GM18519 (cell line): Measurements from ENCODE around the gene PPP4R3A.
"Not testable (repeated sequence)": the region's sequence is repeated elsewhere in the genome, so short reads cannot be mapped to it uniquely, and the experiment has no call there.

ENCODE experiments used
- ATAC-seq: cut with Tn5 transposase; IDR thresholded peaks from one replicate; pipeline ENCODE4 v1.9.1; 2021; ENCODE audit warnings: mild to moderate bottlenecking, moderate library complexity; ENCODE audit not compliant: unreplicated experiment, low FRiP score

PPP4R3A gene

DNA sequence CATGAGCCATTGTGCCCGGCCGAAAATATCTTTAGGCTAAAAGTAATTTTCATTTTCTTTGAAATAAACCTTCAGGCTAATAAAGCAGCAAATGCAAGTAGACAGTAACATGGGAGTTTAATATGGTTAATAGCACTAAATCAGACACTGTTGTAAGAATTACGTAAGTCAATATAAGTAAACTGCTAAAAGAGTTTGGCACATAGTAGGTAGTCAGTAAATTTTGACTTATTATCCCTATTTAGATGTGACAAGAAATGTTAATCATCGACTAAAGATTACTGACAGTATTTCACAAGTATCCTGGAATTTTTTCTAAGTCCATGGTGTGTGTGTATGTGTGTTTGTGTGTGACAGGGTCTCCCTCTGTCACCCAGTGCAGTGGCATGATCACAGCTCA lies 3.9 kb downstream of the PPP4R3A start:
- no peak for ATAC-seq

DNA sequence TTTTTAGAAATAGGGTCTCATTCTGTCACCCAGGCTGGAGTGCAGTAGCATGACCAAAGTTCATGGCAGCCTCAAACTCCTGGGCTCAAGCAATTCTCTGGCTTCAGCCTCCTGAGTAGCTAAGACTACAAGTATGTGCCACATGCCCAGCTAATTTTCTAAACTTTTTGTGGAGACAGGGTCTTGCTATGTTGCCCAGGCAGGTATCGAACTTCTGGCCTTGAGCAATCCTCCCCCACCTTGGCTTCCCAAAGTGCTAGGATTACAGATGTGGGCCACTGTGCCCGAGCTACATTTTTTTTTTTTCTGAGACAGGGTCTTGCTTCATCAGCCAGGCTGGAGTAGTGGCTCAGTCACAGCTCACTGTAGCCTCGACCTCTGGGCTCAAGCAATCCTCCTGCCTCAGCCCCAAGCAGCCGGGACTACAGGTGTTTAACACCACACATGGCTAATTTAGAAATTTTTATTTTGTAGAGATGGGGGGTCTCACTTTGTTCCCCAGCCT lies 7.1 kb downstream of the PPP4R3A start:
- ATAC-seq, result no peak

DNA sequence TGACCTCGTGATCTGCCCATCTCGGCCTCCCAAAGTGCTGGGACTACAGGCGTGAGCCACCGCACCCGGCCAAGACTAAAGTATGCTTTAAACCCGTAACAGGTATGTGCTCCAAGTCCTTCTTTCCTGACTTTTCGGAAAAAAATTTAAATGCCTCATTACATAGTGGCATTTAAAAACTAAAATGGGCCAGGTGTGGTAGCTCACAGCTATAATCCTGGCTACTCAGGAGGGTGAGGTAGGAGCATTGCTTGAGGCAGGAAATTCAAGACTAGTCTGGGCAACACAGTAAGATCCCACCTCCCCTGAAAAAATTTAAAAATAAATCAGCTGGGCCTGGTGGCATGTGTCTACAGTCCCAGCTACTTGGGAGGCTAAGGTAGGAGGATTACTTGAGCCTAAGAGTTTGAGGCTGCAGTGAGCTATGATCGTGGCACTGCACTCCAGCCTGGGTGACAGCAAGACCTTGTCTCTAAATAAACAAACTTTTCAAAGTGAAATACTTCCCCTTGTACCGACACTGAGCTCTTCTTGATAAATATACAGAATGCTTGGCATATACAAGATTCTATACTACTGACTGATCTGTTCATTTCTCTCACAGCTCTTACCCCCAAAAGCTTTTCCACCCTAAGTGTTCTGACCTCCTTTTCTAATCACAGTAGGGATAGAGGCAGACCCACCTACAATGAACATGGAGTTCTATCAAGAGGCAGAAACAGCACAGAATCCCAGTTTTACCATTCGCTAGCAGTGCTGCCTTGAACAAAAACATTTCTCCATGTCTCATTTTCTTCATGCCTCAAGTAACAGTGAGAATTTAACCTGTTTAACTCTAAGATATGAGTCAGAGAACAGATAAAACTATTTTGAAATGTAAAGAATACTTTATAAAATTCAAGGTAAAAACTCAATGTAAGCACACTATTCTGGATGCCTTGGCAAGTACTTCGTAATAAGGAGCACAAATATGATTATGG lies 7.9 kb downstream of the PPP4R3A start:
- ATAC-seq, result no peak

DNA sequence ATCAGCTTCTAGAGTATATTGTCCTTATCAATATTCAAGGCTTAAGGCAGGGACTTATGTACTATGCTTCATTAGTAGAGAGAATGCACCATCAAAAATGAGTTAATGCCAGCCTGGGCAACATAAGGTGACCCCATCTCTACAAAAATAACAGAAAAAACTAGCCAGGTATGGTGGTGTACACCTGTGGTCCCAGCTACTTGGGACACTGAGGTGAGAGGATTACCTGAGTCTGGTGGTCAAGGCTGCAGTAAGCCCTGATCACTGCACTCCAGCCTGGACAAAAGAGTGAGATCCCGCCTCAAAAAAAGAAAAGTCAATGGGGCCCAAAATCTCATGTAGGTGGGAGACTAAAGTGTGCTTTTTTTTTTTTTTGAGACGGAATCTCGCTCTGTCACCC lies 8.8 kb downstream of the PPP4R3A start:
- no peak for ATAC-seq

DNA sequence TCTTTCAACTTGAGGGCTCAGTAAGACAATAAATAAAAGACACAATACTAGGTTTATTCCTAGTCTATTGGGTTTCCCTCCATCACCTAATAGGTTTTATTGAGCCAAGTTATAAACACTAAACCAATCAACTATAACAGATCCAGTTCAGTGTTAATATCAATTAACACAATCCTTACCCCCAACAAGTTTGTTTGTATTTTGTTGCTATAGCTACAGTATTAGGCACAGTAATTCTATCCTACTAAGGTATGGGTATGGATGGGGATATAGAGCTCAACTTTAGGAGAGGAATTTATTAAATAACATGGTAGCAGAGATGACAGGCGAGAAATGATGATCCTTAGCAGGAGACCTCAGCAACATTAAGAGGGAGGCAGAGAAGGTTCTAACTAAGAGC lies 13.3 kb downstream of the PPP4R3A start:
- no peak for ATAC-seq

DNA sequence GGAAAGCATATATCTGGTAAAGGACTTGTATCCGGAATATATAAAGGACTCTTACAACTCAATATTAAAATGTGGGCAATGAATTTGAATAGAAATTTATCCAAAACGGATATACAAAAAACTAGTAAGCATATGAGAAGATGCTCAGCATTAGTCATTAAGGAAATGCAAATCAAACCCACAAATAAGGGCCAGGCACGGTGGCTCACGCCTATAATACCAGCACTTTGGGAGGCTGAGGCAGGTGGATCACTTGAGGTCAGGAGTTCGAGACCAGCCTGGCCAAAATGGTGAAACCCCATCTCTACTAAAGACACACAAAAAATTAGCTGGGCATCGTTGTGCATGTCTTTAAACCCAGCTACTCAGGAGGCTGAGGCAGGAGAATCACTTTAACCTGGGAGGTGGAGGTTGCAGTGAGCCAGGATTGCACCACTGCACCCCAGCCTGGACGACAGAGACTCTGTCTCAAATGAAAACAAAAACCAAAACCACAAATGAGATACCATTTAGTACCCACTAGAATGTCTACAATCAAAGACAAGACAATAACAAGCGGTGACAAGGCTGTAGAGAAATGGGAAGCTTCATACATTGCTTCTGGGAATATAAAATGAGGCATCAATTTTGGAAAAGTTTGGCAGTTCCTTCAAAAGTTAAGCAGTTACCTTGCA lies 15.6 kb downstream of the PPP4R3A start:
- ATAC-seq, result not testable (repeated sequence)

DNA sequence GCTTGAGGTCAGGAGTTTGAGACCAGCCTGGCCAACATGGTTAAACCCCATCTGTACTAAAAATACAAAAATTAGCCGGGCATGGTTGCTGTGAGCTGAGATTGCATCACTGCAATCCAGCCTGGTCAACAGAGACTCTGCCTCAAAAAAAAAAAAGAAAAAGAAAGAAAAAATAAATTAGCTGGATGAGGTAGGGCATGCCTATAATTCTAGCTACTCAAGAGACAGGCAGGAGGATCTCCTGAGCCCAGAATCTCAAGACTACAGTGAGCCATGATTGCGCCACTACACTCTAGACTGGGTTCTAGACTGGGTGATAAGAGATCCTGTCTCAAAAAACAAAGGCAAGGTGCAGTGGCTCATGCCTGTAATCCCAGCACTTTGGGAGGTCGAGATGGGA lies 16.9 kb downstream of the PPP4R3A start:
- no peak for ATAC-seq

DNA sequence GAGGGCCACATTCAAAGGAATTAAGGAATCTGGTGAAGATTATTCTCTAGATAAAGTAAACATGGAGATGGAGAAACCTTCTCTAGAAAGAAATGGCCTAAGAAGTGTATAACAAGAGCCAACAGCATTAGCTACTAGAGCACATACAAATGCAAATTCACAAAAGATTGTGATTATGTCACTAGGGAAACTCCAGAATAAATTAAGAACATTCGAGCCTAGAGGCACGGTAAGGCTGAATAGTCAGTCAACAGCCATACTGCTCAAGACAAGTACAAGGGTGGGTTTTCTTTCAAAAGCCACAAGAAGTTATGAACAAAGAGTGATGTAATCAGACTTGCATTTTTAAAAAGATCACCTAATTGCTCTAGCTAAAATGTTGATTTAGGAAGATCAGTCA lies 25.4 kb downstream of the PPP4R3A start:
- no peak for ATAC-seq

DNA sequence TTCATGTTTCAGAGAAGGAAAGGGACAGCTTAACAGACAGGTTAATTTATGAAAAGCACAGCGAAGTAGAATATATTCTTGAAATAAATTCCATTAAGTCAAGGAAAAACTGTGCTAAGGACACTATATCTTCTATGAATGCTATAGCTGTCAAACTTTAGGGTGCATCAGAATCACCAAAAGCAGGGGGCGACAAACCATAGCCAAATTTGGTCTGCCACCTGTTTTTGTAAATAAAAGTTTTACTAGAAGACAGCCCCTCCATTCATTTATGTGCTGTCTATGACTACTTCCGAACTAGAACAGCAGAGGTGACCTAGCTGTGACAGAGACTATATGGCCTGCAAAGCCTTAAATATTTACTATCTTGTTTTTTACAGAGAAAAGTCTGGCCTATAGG lies 25.9 kb downstream of the PPP4R3A start:
- no peak for ATAC-seq

DNA sequence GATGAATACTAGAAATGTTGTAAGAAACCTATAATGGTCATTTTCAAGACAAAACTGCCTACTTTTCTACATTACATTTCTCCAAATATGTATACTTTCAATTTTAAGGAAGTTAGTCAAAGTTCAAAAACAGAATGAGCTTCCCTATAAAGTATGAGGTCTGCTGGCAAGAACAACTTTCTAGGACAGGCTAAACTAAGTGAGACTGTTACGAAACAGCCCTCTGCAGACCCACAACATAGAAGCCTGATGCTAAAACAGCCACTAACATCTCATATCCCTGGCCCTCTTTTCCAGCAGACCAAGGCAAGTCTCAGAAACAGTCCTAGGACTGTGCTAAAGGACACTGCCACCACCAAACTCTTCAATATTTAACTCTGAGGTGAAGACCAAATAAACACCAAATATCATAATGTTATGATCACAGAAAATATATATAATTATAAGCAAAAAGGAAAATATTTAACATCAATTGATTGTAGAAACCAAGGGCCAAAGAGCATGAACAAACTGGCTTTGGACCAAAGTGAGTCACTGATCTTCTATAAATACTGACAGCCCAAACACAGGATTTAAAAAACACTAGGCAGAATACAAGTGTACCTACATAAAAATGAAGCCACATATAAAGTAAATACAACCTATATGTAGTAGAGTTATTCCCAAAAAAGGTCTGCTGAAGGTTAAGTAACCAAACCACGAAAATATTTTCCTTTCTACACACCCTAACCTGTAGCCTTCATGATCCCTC lies 27.7 kb downstream of the PPP4R3A start:
- no peak for ATAC-seq

DNA sequence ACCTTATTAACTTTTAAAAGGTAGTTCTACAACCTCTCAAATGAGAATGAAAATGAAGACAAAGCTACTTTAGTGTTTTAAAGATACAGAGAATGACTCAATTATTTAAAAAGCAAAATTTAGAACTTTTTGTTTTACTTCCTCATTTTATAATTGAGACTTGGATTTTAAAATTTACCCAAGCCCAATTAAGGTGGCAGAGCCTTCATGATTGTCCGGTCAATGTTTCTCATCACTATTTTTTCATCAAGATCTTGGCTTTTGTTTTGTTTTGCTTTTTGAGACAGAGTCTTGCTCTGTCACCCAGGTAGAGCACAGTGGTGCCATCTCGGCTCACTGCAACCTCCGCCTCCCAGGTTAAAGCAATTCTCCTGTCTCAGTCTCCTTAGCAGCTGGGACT lies 32.7 kb downstream of the PPP4R3A start:
- no peak for ATAC-seq

DNA sequence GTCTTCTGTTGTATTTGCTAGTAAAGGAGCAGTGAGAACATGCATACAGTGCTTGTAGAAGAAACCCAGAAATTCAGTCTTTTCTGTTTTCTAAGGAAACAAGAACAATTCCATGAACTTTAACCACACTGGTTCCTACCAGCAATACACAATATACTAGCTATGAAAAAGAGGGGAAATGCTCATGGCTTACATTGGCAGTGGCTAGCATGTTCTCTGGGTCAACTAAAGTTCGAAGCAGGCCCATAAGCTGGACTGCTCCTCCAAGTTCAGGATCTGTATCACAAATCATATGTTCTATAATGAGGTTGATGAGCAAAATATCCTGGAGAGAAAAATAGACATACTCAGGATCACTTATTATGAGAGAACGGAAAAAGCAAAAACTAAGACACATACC lies 37.1 kb downstream of the PPP4R3A start:
- ATAC-seq, result no peak

DNA sequence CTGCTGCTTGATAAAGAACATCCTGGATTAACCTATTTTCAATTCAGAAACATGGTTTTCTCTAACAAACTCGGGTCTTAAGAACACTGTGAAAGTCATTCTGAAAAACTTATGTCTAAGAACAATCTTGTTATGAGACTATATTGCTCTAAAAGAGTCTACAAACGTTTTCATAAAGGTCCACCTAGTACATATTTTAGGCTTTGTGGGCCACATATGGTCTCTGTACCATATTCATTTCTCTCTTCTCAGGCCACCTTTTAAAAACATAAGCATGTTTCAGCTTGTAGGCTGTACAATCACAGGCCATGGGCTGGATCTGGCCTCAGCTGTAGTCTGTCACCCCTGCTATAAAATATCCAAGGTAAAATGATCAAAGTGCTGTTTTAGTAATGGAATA lies 39.9 kb downstream of the PPP4R3A start:
- ATAC-seq, result peak; percentile 44

DNA sequence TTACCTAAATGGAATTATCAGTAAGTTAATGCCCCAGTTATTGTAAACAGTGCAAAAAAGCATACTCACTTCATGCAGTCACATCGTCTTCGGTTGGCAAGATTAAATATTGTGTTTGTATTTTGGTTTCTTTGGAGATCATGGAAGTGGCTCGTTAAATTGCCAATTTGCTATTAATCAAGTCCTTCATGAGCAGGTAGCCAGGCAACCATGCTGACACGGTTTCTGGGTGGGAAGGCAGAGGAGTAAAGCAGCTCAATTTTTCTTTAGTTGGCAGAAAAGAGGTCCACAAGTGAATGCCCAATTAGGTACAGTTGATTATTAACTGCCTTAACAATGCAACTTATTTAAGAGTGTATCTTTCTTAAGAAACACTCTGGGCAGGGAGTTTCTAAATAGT lies 43.9 kb downstream of the PPP4R3A start:
- no peak for ATAC-seq

DNA sequence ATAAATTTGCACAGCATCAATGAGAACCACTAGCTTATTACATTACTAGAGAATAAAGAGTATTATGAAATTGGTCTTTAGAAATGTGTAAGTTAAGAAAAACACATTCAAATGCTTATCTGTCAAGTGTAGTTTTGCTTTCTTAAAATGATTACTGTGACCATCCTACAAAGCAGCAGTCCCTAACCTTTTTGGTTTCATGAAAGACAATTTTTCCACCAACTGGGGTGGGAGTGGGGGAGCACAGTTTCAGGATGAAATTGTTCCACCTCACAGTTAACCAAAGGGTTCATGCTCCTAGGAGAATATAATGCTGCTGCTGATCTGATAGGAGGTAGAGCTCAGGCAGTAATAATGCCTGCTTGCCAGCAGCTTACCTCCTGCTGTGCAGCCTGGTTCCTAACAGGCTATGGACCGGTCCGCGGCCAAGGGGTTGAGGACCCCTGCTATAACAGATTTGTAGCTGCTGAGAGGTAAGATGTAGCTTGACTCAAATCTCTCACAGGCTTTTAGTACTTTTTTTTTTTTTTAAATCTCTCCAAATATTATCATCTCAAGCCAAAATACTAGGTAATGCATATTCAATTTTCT lies 45.4 kb downstream of the PPP4R3A start:
- ATAC-seq, result no peak

DNA sequence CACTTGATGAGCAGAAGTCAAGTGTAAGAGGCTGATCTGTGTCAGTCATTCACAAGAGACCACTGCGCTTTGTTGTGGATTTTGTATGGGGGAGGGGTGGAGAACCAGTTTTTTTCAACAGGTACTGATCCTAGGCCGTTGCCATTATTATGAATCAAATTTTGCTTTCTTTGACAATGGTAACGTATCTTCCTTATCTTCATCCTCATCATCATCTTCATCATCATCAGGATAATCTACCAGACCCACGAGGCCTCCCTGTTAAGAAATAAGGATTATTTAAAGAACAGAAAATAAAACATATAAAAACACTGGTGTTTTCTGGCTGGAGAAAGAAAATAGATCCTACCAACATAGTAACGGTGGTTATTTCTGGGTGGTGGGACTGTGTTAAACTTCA lies 51.5 kb downstream of the PPP4R3A start:
- no peak for ATAC-seq

DNA sequence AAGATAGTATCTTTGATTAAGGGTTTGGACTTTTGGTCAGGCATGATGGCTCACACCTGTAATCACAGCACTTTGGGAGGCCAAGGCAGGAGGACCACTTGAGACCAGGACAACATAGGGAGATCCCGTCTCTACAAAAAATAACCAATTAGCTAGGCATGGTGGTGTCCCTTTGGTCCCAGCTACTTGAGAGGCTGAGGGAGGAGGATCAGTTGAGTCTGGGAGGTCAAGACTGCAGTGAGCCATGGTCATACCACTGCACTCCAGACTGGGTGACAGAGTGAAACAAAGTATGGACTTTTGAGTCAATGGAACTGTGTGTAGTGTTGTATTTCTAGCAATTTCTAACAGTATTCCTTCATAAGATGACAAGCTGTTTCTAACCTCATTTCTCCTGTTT lies 53.8 kb downstream of the PPP4R3A start:
- ATAC-seq, result no peak

DNA sequence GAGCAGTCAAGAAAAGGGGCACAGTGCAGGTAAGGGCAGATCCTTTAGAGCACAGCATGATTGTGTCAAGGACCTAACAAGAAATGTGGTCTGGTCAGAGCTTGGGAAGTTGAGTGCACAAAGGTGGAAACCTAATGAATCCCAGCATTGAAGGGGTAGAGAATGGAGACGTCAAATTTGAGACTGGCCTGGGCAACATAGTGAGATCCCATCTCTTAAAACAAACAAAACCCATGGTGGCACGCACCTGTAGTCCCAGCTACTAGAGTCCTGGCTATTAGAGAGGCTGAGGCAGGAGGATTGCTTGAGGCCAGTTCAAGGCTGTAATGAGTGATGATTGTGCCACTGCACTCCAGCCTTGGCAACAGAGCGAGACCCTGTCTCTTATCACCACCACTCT lies 55.5 kb downstream of the PPP4R3A start:
- no peak for ATAC-seq

DNA sequence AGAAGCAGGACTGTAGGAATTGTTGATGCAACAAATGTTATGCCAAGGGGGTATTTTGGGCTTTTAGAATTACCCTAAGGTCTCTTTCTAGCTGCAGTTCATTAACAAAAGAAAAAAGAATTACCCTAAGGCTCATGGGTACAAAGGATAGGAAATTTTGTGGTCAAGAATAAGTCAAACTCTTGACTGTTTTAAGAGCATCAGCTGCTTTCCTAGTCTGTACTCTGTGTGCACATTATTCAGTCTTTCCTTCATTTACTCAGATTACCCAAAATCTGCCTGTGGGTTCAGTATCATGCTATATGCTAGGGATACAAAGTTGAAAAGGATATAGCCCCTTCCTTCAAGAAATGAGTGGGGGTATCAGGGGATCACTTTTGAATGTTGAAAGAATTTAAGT lies 56.0 kb downstream of the PPP4R3A start:
- ATAC-seq, result no peak

DNA sequence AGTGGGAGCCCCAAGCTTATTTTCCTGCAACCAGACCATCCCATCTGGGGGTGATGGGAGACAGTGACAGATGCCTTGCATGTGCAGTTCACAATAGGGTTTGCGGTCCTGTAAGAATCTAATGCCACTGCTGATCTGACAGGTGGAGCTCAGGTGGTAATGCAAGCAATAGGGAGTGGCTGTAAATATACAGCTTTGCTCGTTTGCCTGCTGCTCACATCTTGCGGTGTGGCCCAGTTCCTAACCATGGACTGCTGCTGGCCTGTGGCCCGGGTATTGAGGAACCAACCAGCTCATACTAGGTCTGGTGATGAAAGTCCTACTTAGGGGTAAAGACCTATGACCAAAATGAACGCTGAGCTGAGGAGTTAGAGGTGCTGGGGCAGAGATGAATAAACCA lies 56.4 kb downstream of the PPP4R3A start:
- no peak for ATAC-seq
